T-helper 1 cell treated with Interleukin-12 subunit alpha and Interleukin-12 subunit beta and Interleukin-4 antibody, amounts not matched to agents 30 μg/mL and 1 μg/mL, for 36 hours (primary cell): ENCODE measurements around the gene TERT.
A peak's percentile ranks its signal among the peaks of the same experiment; 100 is the strongest.
"Not testable (repeated sequence)": the region's sequence is repeated elsewhere in the genome, so short reads cannot be mapped to it uniquely, and the experiment has no call there.

Source experiments
- H3K27ac Mint-ChIP-seq: one replicate; pipeline ENCODE4 v1.8.0; 2021; ENCODE audit warnings: mild to moderate bottlenecking, mixed read lengths
- H3K27me3 Mint-ChIP-seq: one replicate; pipeline ENCODE4 v1.8.0; 2021; ENCODE audit warnings: low read depth, mixed read lengths
- H3K36me3 Mint-ChIP-seq: one replicate; pipeline ENCODE4 v1.8.0; 2021; ENCODE audit warnings: low read depth, mixed read lengths
- H3K4me1 Mint-ChIP-seq: one replicate; pipeline ENCODE4 v1.8.0; 2021; ENCODE audit warnings: low read depth, mixed read lengths
- H3K4me3 Mint-ChIP-seq: one replicate; pipeline ENCODE4 v1.8.0; 2021; ENCODE audit warnings: mild to moderate bottlenecking, moderate library complexity, mixed read lengths
- H3K9me3 Mint-ChIP-seq: one replicate; pipeline ENCODE4 v1.8.0; 2021; ENCODE audit warnings: mixed read lengths

TERT gene

GRCh38 chr5:1294835-1295649, at the start of gene TERT:
TSS of gene TERT (minus strand) at chr5:1295068. CDS start at chr5:1294989, 79 bp downstream.
- peaks cover 5% of the 10 kb centered on the region for H3K4me1 Mint-ChIP-seq
- H3K27me3 Mint-ChIP-seq = peaks cover 8% of the 10 kb centered on the region
- no peak within 1 kb of the TSS for H3K27ac Mint-ChIP-seq
- H3K36me3 Mint-ChIP-seq = no peaks in the 10 kb centered on the region
- peak within 1 kb of the TSS; percentile 31 for H3K4me3 Mint-ChIP-seq
- H3K9me3 Mint-ChIP-seq = no peaks in the 10 kb centered on the region

- Mint-ChIP-seq H3K9me3 (no peaks in the 10 kb centered on the region), H3K27me3 (no peaks in the 10 kb centered on the region)
Measured at GRCh38 chr5:1343931-1344901, 49.3 kb upstream of the TERT start.

GRCh38 chr5:1343315-1343751, 48.5 kb upstream of the TERT start:
- Mint-ChIP-seq H3K27ac (no peak overlapping the region), H3K36me3 (peaks cover 25% of the 10 kb centered on the region), H3K4me3 (peak overlapping the region; percentile 44), H3K27me3 (no peaks in the 10 kb centered on the region), H3K4me1 (peaks cover 22% of the 10 kb centered on the region), H3K9me3 (no peaks in the 10 kb centered on the region)

More at GRCh38 chr5:1343931-1344901, 49.3 kb upstream of the TERT start:
- peaks cover 22% of the 10 kb centered on the region for H3K4me1 Mint-ChIP-seq
- peaks cover 25% of the 10 kb centered on the region for H3K36me3 Mint-ChIP-seq
- H3K27ac Mint-ChIP-seq = peak overlapping the region; percentile 92
- peak overlapping the region; percentile 93 for H3K4me3 Mint-ChIP-seq

- peaks cover 22% of the 10 kb centered on the region for H3K4me1 Mint-ChIP-seq
Measured at GRCh38 chr5:1342711-1343110, 47.8 kb upstream of the TERT start.

GRCh38 chr5:1342268-1342667, 47.4 kb upstream of the TERT start:
- Mint-ChIP-seq H3K4me1 (peaks cover 22% of the 10 kb centered on the region), H3K36me3 (peaks cover 29% of the 10 kb centered on the region), H3K27me3 (no peaks in the 10 kb centered on the region), H3K27ac (no peak overlapping the region), H3K4me3 (peak overlapping the region; percentile 34), H3K9me3 (no peaks in the 10 kb centered on the region)

More at GRCh38 chr5:1342711-1343110, 47.8 kb upstream of the TERT start:
- not testable (repeated sequence) for H3K27ac Mint-ChIP-seq, H3K9me3 Mint-ChIP-seq, H3K27me3 Mint-ChIP-seq
- Mint-ChIP-seq H3K36me3 (peaks cover 29% of the 10 kb centered on the region), H3K4me3 (peak overlapping the region; percentile 44)

GRCh38 chr5:1341863-1342262, 47.0 kb upstream of the TERT start:
- H3K4me3 Mint-ChIP-seq = peak overlapping the region; percentile 34
- no peak overlapping the region for H3K27ac Mint-ChIP-seq
- H3K9me3 Mint-ChIP-seq = no peaks in the 10 kb centered on the region
- peaks cover 29% of the 10 kb centered on the region for H3K36me3 Mint-ChIP-seq
- no peaks in the 10 kb centered on the region for H3K27me3 Mint-ChIP-seq
- H3K4me1 Mint-ChIP-seq = peaks cover 22% of the 10 kb centered on the region

- Mint-ChIP-seq H3K4me1 (peaks cover 23% of the 10 kb centered on the region), H3K36me3 (peaks cover 38% of the 10 kb centered on the region)
- not testable (repeated sequence) for H3K27me3 Mint-ChIP-seq, H3K9me3 Mint-ChIP-seq, H3K27ac Mint-ChIP-seq, H3K4me3 Mint-ChIP-seq
Measured at GRCh38 chr5:1339818-1340210, 44.9 kb upstream of the TERT start.

GRCh38 chr5:1339139-1339817, 44.4 kb upstream of the TERT start:
- not testable (repeated sequence) for H3K4me3 Mint-ChIP-seq, H3K27ac Mint-ChIP-seq, H3K27me3 Mint-ChIP-seq, H3K9me3 Mint-ChIP-seq
- Mint-ChIP-seq H3K4me1 (peaks cover 23% of the 10 kb centered on the region), H3K36me3 (peaks cover 43% of the 10 kb centered on the region)

- Mint-ChIP-seq H3K36me3 (peaks cover 40% of the 10 kb centered on the region), H3K4me3 (no peak overlapping the region), H3K4me1 (peaks cover 17% of the 10 kb centered on the region), H3K9me3 (no peaks in the 10 kb centered on the region), H3K27me3 (no peaks in the 10 kb centered on the region), H3K27ac (no peak overlapping the region)
Measured at GRCh38 chr5:1338506-1339070, 43.7 kb upstream of the TERT start.

- Mint-ChIP-seq H3K9me3 (no peaks in the 10 kb centered on the region), H3K27me3 (no peaks in the 10 kb centered on the region), H3K36me3 (peaks cover 39% of the 10 kb centered on the region), H3K4me3 (no peak overlapping the region), H3K4me1 (peaks cover 15% of the 10 kb centered on the region), H3K27ac (no peak overlapping the region)
Measured at GRCh38 chr5:1338196-1338490, 43.3 kb upstream of the TERT start.

GRCh38 chr5:1337489-1338195, 42.8 kb upstream of the TERT start:
- no peaks in the 10 kb centered on the region for H3K27me3 Mint-ChIP-seq
- H3K4me3 Mint-ChIP-seq = no peak overlapping the region
- peaks cover 13% of the 10 kb centered on the region for H3K4me1 Mint-ChIP-seq
- no peak overlapping the region for H3K27ac Mint-ChIP-seq
- peaks cover 37% of the 10 kb centered on the region for H3K36me3 Mint-ChIP-seq
- H3K9me3 Mint-ChIP-seq = no peaks in the 10 kb centered on the region

GRCh38 chr5:1336749-1337488, 42.1 kb upstream of the TERT start:
- no peaks in the 10 kb centered on the region for H3K9me3 Mint-ChIP-seq
- H3K36me3 Mint-ChIP-seq = peaks cover 37% of the 10 kb centered on the region
- H3K27me3 Mint-ChIP-seq = no peaks in the 10 kb centered on the region
- H3K4me1 Mint-ChIP-seq = peaks cover 12% of the 10 kb centered on the region
- no peak overlapping the region for H3K4me3 Mint-ChIP-seq
- H3K27ac Mint-ChIP-seq = no peak overlapping the region

GRCh38 chr5:1336106-1336561, 41.3 kb upstream of the TERT start:
- H3K4me1 Mint-ChIP-seq = peaks cover 11% of the 10 kb centered on the region
- no peak overlapping the region for H3K4me3 Mint-ChIP-seq
- H3K36me3 Mint-ChIP-seq = peaks cover 34% of the 10 kb centered on the region
- no peaks in the 10 kb centered on the region for H3K27me3 Mint-ChIP-seq
- no peak overlapping the region for H3K27ac Mint-ChIP-seq
- no peaks in the 10 kb centered on the region for H3K9me3 Mint-ChIP-seq
